Stimulated activated CD8-positive, alpha-beta memory T cell treated with anti-CD3 and anti-CD28 coated beads, Interleukin-12 subunit alpha, Interleukin-12 subunit beta, amount 100 ng/mL, for 24 hours (primary cell): ENCODE measurements around the gene TMEM270.
"Not testable (repeated sequence)": the region's sequence is repeated elsewhere in the genome, so short reads cannot be mapped to it uniquely, and the experiment has no call there.

Experiments used
- DNase-seq: peaks from one replicate; pipeline ENCODE4 v3.0.0-alpha.2; 2020; ENCODE audit errors: extremely low read depth

TMEM270 gene

DNA sequence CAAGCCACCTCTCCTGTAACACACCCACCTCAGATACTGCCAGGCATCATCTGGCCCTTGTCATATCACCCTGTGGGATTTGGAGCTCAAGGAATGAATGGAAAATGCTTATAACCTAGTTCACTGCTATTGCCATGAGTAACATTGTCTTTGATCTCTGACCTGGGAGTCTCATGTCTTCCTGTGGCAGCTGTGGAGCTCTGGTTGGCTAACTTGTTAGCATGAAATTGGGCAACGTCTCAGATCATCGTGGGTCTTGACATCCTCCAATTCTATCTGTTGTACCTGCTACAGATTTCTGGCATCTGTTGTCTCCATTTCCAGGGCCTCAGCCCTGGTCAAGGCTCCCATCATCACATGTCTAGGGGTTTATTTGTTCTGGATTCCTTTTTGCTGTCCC lies 2.2 kb upstream of the TMEM270 start:
- DNase-seq: no peak

DNA sequence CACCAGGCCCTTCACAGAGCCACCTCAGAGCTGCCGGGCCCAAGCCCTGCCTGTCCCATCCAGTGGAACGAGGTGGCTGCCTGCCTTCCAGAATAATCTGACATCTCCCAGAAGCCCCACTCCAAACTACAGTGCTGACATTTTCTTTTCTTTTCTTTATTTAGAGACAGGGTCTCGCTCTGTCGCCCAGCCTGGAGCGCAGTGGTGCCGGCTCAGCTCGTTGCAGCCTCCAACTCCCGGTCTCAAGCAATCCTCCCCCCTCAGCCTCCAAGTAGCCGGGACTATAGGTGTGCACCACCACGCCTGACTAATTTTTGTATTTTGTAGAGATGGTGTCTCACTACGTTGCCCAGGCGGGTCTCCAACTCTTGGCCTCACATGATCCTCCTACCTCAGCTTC lies 346 bp downstream of the TMEM270 start:
- DNase-seq: no peak

DNA sequence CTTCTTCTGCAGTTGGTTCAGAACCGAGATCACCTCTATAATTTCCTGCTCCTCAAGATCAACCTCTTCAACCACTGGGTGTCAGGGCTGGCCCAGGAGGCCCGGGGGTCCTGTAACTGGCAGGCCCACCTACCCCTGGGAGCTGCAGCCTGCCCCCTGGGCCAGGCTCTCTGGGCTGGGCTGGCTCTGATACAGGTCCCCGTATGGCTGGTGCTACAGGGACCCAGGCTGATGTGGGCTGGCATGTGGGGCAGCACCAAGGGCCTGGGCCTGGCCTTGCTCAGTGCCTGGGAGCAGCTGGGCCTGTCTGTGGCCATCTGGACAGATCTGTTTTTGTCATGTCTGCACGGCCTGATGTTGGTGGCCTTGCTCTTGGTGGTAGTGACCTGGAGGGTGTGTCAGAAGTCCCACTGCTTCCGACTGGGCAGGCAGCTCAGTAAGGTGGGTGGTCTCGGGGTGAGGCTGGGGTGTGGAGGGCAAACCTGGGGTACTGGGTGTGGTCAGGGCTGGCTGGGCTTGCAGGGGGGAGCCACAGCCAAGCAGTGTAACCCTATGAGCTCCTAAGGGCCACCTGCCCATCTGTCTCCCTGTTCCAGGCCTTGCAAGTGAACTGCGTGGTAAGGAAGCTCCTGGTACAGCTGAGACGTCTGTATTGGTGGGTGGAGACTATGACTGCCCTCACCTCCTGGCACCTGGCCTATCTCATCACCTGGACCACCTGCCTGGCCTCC lies 4.2 kb downstream of the TMEM270 start:
- no peak for DNase-seq

DNA sequence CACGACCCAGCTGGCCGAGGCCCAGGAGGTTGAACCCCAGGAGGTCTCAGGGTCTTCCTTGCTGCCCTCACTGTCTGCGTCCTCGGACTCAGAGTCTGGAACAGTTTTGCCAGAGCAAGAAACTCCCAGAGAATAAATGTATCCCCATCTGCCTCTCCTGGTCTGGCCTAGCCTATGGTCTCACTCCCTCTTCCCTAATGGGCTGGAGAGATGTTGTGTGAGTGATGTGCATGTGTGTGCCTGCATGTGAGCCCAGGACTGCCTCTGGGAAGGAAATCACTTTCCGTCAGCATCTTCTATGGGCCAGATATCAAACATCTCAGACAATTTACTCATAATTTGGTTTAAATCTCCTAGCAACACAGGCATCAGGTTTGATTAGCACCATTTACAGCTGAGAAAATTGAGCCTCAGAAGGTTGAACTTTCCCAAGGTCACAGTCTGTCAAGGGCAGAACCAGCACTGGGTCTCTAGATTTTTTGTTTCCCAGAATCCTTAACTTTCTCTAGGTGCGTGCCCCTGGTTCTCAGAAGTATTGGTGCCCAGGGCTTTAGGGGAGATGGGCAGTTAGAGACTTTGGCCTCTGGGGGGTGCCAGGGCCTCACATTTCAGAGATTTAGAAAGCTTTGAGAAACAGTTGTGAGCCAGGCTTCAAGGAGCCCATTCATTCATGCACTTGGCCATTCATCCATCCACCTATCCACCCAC lies 4.9 kb downstream of the TMEM270 start:
- DNase-seq: no peak

DNA sequence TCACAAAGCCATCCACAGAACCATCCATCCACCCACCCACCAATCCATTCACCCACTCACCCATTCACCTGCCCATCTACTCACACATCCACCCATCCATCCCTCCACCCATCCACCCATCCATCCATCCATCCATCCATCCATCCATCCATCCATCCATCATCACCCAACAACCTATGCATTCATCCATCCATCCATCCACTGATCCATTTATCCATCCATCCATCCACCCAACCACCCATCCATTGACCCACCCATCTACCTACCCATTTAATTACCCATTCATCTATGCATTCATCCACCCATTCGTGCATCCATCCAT lies 5.4 kb downstream of the TMEM270 start:
- no peak for DNase-seq

DNA sequence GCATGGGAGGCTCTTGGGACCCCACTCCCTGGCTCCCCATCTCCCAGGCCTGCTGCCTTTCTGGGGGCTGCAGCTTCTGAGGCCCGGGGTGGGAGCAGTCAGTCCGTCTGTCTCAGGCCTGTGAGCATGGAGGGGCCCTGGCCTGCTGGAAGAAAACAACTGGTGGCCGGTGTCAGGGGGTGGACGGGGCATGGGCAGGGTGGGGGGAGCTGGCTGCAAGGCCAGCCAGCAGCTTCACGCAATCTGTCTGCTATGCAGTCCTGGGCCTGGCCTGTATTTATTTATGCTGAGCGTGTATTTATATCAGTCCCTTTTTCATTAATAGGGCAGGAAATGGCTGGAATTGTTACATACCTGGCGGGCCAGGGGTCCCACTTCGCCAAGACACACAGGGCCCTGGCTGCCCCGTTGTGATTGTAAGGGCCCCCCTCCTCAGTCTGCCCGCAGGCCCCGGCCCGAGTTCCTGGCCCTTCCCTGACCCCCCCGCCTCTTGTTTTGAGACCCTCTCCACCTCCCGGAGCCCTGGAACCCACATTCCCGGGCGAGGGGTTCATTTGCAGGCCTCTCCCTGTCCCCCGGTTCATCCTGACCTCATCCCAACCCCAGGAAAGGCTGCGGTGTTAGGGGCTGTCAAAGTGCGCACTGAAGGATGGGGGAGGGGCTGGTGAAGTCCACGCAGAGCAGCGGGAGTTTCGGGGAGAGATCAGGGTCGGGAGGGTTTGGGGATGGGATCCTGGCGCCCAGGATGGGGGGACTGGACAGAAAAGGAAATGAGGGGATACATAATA lies 8.2 kb downstream of the TMEM270 start:
- DNase-seq: no peak

DNA sequence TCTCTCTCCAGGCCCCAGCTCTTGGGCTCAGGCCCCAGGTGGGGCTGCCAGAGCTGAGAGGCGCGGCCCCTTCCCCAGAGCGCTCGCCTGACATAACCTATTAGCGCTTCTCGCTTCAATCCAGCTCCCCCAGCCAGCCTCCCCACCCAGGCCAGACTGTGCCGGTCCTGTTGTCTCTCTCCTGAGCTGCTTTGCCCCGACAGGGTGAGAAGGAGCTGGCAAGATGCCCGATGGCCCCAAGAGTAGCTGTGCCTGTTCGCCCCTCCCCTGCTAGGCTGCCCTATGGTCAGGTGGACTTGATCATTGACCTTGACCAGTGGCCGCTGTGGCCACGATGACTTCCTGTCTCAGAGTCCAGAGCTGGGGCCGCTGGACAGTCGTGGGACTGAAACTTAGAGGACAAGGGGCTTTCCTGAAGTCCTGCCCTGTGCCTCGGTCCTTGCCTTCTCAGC lies 9.1 kb downstream of the TMEM270 start:
- no peak for DNase-seq

DNA sequence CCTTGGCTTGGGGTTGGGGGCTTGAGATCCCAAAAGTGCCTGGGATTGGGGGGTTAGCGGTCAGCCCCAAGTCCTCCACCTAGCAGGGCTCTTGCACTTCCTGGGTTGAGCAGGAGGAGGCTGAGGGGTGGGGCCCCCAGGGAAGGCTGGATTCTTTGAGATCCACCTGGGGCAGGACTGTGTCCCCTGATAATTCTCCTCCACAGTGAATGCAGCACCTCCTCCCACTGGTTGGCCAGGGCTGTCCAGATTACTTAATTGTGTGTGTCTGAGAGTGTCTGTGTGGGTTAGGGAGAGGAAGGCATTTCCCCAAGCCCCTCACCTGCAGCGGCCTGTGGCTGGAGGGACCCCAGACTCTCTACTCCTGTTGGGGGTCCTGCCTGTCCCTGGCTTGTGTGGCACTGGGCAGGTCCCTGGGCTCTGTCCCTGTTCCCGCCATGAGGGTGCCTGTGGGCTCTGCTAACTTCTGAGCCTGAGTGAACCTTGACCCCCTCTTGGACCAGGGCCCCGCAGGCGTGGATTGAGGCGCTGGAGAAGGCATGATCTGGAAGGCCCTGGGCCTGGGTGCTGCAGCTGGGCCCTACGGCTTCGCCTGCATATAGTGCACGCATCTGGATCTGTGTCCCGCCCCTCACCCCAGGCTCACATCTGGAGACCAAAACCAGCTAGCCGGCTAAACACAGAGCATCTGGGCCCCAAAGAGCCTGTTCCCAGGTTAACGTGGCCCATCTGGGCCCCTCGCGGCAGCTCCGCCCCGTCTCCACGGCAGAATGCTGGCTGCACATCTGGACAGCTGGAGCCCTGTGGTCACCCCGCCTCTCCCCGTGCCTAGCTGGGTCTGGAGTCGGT lies 10.4 kb downstream of the TMEM270 start:
- DNase-seq: no peak

DNA sequence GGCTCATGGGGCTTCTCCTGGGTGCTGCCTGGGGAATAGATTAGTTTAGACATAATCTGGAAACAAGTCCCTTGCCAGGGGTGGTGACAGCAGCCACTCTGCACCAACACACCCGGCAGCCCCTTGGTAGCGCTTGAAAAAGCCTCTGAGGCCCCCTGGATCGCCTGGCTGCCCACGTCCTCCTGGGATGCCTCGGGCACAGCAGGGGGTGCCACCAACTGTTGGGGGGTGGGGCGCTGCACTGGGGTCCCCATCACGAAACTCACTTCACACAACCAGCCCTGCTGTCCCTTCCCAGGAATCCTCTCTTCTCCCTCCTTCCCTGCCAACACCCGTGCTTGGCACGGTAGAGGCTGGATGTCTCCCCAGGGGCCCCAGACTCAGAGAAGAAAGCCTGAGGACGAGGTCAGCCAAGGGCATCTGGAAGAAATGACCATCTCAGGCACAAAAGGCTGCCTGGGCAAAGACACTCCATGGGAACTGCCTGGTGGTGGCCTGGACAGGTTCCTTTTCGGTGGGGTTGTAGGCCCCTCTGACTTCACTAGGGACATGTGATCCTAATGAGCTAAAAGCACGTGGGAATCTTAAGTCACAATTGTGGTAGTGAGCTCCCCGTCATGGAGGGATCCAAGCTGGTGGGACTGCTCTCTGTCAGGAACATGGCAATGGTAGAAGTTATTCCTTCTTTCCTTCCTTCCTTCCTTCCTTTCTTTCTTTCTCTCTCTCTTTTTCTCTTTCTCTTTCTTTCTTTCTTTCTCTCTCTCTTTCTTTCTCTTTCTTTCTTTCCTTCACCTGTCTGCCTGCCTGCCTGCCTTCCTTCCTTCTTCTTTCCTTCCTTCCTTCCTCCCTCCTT lies 11.3 kb downstream of the TMEM270 start:
- no peak for DNase-seq

DNA sequence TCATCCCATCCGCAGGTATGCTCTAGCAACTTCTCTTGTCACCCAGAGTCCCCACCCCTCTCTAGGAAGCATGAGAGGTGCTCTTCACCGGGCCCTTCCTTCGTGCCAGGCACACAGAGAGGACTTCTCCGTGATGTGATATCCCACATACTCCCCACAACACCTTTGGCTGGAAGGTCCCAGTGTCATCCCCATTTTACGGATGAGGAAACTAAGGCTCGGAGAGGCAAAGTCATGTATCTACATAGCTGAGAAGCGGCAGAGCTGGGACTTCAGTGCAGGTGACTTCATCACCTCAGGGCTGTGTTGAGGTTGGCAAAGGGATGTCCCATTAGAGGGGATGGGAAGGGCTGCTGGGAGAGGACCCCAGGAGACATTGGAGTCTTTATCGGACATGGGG lies 15.4 kb downstream of the TMEM270 start:
- no peak for DNase-seq

DNA sequence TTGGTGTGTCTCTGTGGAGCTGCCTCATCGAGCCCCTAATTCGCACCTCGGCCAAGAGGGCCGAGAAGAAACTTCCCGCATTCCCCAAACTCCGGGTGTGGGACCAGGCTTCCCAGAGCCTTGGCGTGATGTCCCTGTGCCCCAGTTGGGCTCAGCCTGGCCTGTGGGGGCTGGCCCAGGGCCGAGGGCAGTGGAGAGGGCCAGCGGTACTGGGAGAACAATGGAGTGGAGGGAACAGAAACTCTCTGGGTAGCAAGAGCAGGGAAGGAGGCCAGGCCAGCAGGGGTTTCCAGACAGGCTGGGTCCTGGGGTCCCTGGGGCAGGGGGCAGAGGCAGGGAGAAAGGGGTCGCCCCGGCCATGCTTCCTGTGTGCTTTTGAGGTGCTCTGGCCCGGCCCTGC lies 16.0 kb downstream of the TMEM270 start:
- DNase-seq: no peak

DNA sequence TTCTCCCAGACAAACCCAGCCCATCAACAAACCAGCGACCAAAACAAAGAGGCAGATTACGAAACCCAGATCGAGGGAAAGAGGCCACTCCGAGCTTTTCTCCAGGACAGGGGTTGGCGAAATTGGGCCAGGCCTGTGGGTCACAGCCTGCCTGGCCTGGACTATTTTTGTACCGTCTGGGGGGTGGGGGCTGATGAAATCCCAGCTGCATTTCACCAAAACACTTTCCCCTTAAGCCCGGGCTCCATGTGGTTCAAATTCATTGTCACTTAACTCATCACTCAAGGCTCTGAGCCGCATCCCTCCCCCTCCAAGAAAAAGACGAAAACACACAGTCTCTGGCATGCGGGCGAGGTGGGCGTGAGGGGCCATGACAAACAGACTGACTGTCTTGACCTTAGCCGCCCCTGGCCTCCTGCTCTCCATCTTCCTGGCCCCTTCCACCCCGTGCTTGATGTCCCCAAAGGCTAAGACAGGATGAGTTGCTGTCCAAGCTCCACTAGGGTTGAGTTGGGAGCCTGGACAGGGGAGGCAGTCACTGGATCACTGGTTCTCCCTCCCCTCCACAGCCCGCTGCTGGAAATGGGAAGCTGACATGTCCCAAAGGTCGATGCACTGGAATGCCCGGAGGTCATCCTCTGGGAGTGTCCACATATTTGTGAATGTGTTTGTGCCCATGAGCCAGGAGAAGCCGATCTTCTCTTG lies 19.2 kb downstream of the TMEM270 start:
- no peak for DNase-seq

DNA sequence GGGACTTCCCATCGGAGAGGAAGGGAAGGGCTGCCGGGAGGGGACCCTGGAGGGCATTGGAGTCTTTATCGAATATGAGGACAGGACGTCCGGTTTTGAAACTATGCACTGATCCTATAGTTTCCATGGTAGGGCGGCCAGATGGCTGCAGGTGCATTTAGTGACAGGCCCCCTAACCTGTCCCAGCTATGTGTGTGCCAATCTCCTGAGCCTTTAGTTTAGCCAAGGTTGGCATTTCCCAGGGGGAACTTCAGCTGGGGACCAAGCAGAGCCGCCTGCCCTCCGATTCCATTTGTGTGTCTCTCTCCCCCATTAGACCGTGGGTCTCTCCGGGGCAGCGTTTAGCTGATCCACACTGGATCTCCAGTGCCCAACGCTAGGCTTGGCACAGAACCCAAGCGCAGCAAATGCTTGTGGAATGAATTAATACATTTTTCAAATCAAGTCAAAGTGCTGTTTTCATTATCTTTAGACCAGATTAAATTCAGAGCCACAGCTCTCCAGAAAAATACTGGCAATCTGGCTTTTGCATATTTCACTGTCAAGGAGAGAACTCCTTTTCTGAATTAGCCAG lies 19.9 kb downstream of the TMEM270 start:
- DNase-seq: no peak

DNA sequence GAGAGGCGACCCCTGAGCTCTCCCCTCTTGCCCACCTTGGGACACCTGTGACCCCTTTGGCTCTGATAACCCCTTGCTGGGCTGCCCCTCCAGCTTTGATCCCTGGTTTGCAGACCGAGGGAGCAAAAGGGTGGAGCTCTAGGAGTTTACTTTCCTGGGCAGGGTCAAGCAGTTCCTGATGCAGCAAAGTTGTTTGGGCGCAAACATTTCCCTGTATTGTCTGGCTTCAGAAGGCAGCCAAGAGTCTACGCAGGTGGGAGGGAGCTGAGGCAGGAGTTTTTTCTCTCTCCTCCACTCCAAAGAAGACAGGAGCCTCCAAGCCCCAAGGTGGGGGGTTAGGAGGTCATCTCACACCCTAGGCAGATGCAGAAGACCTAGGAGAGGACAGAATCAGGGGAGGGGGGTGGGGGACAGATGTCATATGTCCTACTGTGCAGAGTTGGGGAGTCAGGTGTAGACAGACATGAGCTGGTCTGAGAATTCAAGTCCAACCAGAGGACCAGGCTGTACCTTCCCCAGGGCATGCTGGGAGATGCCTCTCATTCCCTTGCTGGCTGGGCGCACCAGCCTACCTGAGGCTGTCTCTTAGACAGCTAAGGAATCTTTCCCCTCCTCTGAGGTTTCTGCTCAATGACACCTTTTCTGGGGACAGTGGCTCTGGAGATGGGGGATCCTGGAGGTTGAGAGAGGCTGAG lies 20.5 kb downstream of the TMEM270 start:
- no peak for DNase-seq

DNA sequence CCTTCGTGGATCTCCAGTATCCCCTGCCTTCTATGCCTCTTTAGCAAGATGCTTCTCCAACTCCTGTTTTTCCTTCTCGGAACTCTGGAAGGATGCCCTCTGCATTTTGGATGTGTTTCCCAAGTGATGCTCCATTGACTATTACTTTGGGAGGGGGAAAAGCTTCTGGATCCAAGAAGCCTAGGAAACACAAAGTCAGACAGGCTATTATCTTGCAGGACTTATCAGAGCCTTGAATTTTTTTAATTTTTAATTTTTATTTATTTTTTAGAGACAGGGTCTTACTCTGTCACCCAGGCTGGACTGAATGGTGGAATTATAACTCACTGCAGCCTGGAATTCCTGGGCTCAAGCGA lies 21.1 kb downstream of the TMEM270 start:
- no peak for DNase-seq

DNA sequence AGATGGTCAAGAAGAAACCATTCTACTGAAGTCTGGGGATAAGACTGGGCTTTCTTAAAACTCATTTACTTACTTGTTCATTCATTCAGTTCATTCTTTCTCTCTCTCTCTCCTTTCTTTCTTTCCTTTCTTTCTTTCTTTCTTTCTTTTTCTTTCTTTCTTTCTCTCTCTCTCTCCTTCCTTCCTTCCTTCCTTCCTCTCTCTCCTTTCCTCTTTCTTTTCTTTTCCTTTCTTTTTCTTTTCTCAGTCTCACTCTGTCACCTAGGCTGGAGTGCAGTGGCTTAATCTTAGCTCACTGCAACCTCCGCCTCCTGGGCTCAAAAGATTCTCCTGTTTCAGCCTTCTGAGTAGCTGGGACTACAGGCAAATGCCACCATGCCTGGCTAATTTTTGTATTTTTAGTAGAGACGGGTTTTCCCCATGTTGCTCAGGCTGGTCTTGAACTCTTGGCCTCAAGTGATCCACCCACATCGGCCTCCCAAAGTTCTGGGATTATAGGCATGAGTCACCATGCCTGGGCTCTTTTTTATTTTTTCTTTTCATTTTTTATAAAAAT lies 24.0 kb downstream of the TMEM270 start:
- not testable (repeated sequence) for DNase-seq

DNA sequence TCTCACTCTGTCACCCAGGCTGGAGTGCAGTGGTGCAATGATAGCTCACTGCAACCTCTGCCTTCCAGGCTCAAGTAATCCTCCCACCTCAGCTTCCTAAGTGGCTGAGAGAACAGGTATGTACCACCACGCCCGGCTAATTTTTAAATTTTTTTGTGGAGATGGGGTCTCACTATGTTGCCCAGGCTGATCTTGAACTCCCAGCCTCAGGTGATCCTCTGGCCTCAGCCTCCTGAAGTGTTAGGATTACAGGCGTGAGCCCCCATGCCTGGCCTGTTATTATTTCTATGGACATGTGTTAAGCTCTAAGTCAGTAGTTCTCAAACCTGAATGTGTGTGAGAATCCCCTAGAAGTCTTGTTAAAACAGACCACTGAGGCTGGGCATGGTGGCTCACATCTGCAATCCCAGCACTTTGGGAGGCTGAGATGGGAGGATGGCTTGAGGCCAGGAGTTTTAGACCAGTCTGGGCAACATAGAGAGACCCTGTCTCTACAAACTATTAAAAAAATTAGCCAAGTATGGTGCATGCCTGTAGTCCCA lies 24.5 kb downstream of the TMEM270 start:
- DNase-seq: no peak

DNA sequence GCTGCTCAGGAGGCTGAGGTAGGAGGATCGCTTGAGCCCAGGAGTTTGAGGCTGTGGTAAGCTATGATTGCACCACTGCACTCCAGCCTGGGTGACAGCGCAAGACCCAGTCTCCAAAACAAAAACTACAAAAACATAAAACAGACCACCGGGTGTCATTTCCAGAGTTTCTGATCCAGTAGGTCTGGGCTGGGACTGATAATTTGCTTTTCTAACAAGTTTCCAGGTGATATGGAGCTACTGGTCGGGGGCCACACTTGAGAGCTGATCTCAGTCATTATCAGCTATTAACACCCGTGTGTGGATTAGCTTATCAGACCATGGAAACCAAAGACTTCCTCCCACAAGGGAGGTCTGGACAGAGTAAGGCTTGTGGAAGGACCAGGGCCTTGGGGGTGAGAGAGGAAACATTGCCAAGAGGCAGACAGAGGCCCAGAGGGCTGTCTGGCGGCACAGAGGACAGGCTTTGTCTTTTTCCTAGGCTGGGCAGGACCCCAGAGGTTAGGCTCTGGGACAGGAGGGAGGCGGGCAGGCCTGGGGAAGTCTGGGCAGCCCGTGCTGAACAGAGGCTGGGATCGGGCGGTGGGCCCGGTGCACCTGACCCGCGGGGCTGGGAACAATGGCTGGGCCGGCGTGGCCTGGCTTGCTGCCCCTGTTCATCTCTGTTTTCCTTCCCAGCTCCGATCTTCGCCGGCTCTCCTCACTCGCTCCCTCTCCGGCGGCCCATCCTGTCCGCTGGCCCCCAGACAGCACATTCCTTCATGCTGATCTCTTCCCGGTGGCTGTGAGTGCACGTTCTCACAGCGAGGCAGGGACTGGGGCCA lies 25.2 kb downstream of the TMEM270 start:
- DNase-seq: no peak
